Spleen (tissue), 11 donors: Measurements from ENCODE around the gene NMT2. TPM values are rescaled to one million over a fixed set of nuclear protein-coding genes. Genes with fewer than 3 reads are reported as not detected.

Source experiments
- DNase-seq: peaks from one replicate; pipeline ENCODE4 v3.0.0-alpha.2; 2020
- H3K27ac ChIP-seq, 8 donors: fragments of 200-600 bp; sonication (generic) in 7 of 8; 1 replicate in 4 of 8; 2 replicates in 4 of 8; pipeline versions ENCODE4 v1.5.0 to v1.8.0; 2016 to 2021; ENCODE audit warnings: inconsistent platforms in 4 of 8, mild to moderate bottlenecking in 4 of 8, moderate library complexity in 1 of 8
- H3K27me3 ChIP-seq, 7 donors: fragments of 200-600 bp; sonication (generic) in 6 of 7; replicated peaks in 1 of 7; 1 replicate in 4 of 7; 2 replicates in 3 of 7; pipeline versions ENCODE4 v1.5.0 to v1.8.0; 2016 to 2021; ENCODE audit warnings: inconsistent platforms in 3 of 7, mild to moderate bottlenecking in 1 of 7
- H3K36me3 ChIP-seq, 6 donors: fragments of 200-600 bp; sonication (generic) in 5 of 6; 1 replicate in 4 of 6; 2 replicates in 2 of 6; pipeline versions ENCODE4 v1.5.0 to v1.8.0; 2016 to 2021; ENCODE audit warnings: inconsistent platforms in 2 of 6
- H3K4me1 ChIP-seq, 6 donors: fragments of 200-600 bp; sonication (generic) in 5 of 6; 1 replicate in 3 of 6; 2 replicates in 3 of 6; pipeline versions ENCODE4 v1.5.0 to v1.8.0; 2016 to 2021; ENCODE audit warnings: inconsistent platforms in 3 of 6
- H3K4me3 ChIP-seq, 8 donors: fragments of 200-600 bp; sonication (generic) in 7 of 8; 1 replicate in 4 of 8; 2 replicates in 4 of 8; pipeline versions ENCODE4 v1.5.0 to v1.8.0; 2016 to 2021; ENCODE audit warnings: inconsistent platforms in 4 of 8, mild to moderate bottlenecking in 4 of 8, moderate library complexity in 2 of 8
- H3K9me3 ChIP-seq, 8 donors: fragments of 200-600 bp; sonication (generic) in 7 of 8; 1 replicate in 4 of 8; 2 replicates in 4 of 8; pipeline versions ENCODE4 v1.5.0 to v1.8.0; 2016 to 2021; ENCODE audit warnings: inconsistent platforms in 4 of 8
- POLR2A ChIP-seq, 3 donors: fragments of 450-650 bp; IDR thresholded peaks; one replicate each; pipeline ENCODE4 v1.5.1; 2017; ENCODE audit warnings: antibody characterized with exemption in 3 of 3, mild to moderate bottlenecking in 1 of 3
- POLR2AphosphoS5 ChIP-seq, 3 donors: sonication (generic); formaldehyde crosslinking; IDR thresholded peaks; one replicate each; pipeline ENCODE4 v1.5.1; 2017; ENCODE audit warnings: antibody characterized with exemption in 3 of 3
- WGBS, 5 donors: extraction: QIAGEN DNeasy Blood & Tissue Kit in 3 of 5; methylation state at CpG; one replicate each; pipeline versions ENCODE4 v1.1.5 to v1.1.7; 2013 to 2018; 5-methylcytosine and 5-hydroxymethylcytosine counted together
- intact Hi-C: fragments of 100-400 bp; cut with DNase I; formaldehyde crosslinking; loops from one replicate; pipeline ENCODE4 v1.15.0; 2023; ENCODE audit warnings: low total_unique reads
- polyA plus RNA-seq, 3 donors: library from polyadenylated mRNA; stranded (reverse); fragments of 200-250 nt; gene quantifications; one replicate each; pipeline ENCODE4 v1.2.1, GENCODE V29; 2013
- total RNA-seq, 7 donors: library from RNA; depleted of rRNA in 3 of 7; stranded (reverse); fragments of >200 nt in 3 of 7; fragmentation: NEBNext Ultra II Directional in 4 of 7; extraction: Animal tissue kit (Norgen Biotek cat#: 25700) in 4 of 7; gene quantifications; one replicate each; pipeline versions ENCODE4 v1.1.0 to v1.2.1, GENCODE V29; 2016 to 2021
- TF ChIP-seq, protein P1 (sequence below), 11 experiments: fragments of 200-600 bp in 7 of 11; fragments of 450-650 bp in 4 of 11; sonication (generic) in 4 of 11; IDR thresholded peaks in 8 of 11; conservative IDR thresholded peaks in 3 of 11; 1 replicate in 7 of 11; 2 replicates in 4 of 11; pipeline versions ENCODE4 v1.4.0 to v1.8.0; 2016 to 2021; ENCODE audit warnings: antibody characterized with exemption in 11 of 11, inconsistent platforms in 4 of 11, mild to moderate bottlenecking in 1 of 11
- donor health status: healthy with polysubstance abuse.
- donor health status: DM: no; HTN: no; CAD: no; lungs with moderate emphysema.
- donor health status: DM: no; HTN: no; CAD: no.
- donor health status: Bipolar disorder and iron deficiency.
- donor health status: healthy.
- donor health status: DM: no; HTN: no; CAD: no.
- donor health status: DM: yes; HTN: yes; CAD: no.

The NMT2 gene
- total and polyA plus RNA-seq, 10 donors, result 4.3 to 19.2 (median 12.8) TPM

DNA sequence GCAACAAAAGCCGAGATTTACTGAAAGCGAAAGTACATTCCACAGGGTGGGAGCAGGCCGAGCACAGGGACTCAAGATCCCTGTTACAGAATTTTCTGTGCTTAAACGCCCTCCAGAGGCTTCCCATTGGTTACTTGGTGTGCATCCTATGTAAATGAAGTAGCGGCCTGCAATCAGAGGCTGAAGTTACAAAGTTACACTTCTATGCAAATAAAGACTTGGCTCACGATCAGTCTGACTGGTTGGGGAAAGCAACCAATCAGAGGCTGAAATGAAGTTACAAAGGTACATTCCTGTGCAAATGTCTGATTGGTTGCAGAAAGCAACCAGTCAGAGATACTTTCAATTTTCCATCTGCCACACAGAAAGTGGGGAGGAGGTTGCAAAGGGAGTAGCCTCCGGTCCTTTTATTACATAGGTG lies 84.0 kb downstream of the NMT2 start:
- peaks cover 0 to 12% (median 0%) of the 10 kb centered on the region in 7 donors for H3K27me3 ChIP-seq
- H3K4me3 ChIP-seq, result peak overlapping the region; percentile 8 to 68 (median 32)
- peaks cover 10 to 31% (median 13%) of the 10 kb centered on the region in 6 donors for H3K4me1 ChIP-seq
- H3K27ac ChIP-seq, result peak overlapping the region in 7 of 8 donors; percentile 31 to 73 (median 71)
- TF ChIP-seq POLR2A (IDR thresholded peaks at IDR 0.05), result no peak
- TF ChIP-seq, protein P1, sequence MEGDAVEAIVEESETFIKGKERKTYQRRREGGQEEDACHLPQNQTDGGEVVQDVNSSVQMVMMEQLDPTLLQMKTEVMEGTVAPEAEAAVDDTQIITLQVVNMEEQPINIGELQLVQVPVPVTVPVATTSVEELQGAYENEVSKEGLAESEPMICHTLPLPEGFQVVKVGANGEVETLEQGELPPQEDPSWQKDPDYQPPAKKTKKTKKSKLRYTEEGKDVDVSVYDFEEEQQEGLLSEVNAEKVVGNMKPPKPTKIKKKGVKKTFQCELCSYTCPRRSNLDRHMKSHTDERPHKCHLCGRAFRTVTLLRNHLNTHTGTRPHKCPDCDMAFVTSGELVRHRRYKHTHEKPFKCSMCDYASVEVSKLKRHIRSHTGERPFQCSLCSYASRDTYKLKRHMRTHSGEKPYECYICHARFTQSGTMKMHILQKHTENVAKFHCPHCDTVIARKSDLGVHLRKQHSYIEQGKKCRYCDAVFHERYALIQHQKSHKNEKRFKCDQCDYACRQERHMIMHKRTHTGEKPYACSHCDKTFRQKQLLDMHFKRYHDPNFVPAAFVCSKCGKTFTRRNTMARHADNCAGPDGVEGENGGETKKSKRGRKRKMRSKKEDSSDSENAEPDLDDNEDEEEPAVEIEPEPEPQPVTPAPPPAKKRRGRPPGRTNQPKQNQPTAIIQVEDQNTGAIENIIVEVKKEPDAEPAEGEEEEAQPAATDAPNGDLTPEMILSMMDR (IDR thresholded peaks at IDR 0.05 in 8 of 11, conservative IDR thresholded peaks at IDR 0.05 in 3 of 11), result peak in 1 of 11 experiments; percentile 20
- intact Hi-C loops, result no loop called here
- WGBS, 5 donors, result 34 to 75% (median 55%) methylated on average over 7 of the region's 7 CpGs
- no peak for DNase-seq
- no peaks in the 10 kb centered on the region for H3K9me3 ChIP-seq
- no peaks in the 10 kb centered on the region for H3K36me3 ChIP-seq

DNA sequence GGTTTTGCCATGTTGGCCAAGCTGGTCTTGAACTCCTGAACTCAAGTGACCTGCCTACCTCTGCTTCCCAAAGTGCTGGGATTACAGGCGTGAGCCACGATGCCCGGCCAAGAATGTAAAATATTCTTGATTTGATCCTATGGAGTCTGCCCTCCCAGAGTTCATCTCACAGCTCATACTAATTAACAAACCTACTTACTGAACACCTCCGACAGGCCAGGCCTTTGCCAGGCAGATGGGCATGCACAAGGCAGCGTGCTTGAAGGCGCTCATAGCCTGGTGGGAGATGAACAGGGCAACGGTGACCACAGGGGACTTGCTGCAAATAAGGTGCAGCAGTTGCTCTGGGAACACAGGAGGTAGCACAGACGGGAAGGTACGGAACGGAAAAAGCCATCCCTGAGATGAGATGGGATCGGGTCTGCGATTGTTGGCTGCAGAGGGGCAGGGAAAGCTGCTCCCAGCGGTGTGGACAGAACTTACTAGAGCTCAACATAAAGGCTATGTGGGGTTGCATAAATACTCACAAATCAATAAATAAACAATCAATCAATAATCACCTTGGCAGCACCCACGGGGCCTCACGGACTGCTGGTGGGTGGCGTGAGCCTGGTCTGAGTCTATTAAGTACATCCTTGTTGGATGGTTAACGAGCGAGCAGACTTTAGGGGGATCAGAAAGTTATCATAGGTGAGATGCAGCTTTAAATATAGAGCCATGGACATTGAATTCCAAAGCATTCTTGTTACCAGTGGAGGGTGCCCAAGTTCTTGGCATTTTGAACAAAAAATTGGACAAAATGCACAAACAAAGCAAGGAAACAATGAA lies 84.6 kb downstream of the NMT2 start:
- Histone ChIP-seq H3K36me3 (no peaks in the 10 kb centered on the region), H3K4me1 (peaks cover 8 to 28% (median 10%) of the 10 kb centered on the region in 6 donors), H3K27ac (peak overlapping the region; percentile 27 to 73 (median 69)), H3K9me3 (no peaks in the 10 kb centered on the region), H3K27me3 (peaks cover 0 to 12% (median 0%) of the 10 kb centered on the region in 7 donors), H3K4me3 (peak overlapping the region; percentile 8 to 68 (median 32))
- no peak for DNase-seq
- 78 to 84% (median 80%) methylated on average over 18 of the region's 18 CpGs for WGBS, 5 donors
- TF ChIP-seq, protein P1 (IDR thresholded peaks at IDR 0.05 in 8 of 11, conservative IDR thresholded peaks at IDR 0.05 in 3 of 11), result no peak
- TF ChIP-seq POLR2A (IDR thresholded peaks at IDR 0.05) (no peak), POLR2AphosphoS5 (IDR thresholded peaks at IDR 0.05) (no peak)
- intact Hi-C loops, result no loop called here

DNA sequence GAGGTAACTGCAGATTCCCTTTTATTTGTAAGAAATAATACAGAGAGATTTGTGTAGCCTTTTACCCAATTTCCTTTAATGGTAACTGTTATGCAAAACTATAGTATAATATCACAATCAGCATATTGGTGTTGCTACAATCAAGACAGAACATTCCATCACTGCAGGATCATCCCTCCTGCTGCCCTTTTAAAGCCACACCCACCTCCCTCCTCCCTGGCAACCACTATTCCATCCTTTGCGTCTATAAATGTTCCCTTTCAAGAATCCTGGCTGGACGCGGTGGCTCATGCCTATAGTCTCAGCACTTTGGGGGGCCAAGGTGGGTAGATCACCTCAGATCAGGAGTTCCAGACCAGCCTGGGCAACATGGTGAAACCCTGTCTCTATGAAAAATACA lies 93.1 kb downstream of the NMT2 start:
- WGBS, 5 donors, result 92 to 98% (median 95%) methylated on average over 3 of the region's 3 CpGs
- intact Hi-C loops, result no loop called here

DNA sequence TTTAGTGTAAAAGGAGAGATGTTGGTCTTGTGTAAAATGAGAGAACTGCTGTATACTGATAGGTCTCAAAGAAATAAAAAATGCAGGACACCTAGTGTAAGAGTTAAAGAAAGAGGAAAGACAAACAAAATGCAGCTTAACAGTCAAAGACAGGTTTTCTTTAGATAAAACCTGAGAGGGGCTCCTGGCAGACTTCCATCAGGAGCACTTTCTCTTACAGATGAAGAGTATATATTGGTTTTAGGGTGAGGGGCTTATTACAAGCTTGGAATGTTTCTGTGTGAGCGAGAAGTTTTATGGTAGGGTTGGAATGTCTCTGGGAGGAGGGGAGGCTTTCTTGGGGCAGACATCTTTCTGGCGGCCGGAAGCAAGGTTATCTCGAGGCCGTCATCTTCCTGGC lies 96.1 kb downstream of the NMT2 start:
- no peak for DNase-seq
- H3K9me3 ChIP-seq, result peaks cover 0 to 12% (median 0%) of the 10 kb centered on the region in 8 donors
- no peak overlapping the region for H3K4me3 ChIP-seq
- intact Hi-C loops, result no loop called here
- H3K27me3 ChIP-seq, result no peaks in the 10 kb centered on the region
- no peak for TF ChIP-seq POLR2AphosphoS5 (IDR thresholded peaks at IDR 0.05)
- no peak for TF ChIP-seq POLR2A (IDR thresholded peaks at IDR 0.05)
- TF ChIP-seq, protein P1 (IDR thresholded peaks at IDR 0.05 in 8 of 11, conservative IDR thresholded peaks at IDR 0.05 in 3 of 11), result no peak
- H3K36me3 ChIP-seq, result no peaks in the 10 kb centered on the region
- no peaks in the 10 kb centered on the region for H3K4me1 ChIP-seq
- WGBS, 5 donors, result 87 to 94% (median 93%) methylated on average over 5 of the region's 5 CpGs
- no peak overlapping the region for H3K27ac ChIP-seq

More for the DNA sequence above, 93.1 kb downstream of the NMT2 start:
- DNase-seq, result no peak
- no peaks in the 10 kb centered on the region for H3K36me3 ChIP-seq
- H3K27me3 ChIP-seq, result no peaks in the 10 kb centered on the region
- TF ChIP-seq POLR2A (IDR thresholded peaks at IDR 0.05), result no peak
- no peak for TF ChIP-seq POLR2AphosphoS5 (IDR thresholded peaks at IDR 0.05)
- TF ChIP-seq, protein P1 (IDR thresholded peaks at IDR 0.05 in 8 of 11, conservative IDR thresholded peaks at IDR 0.05 in 3 of 11), result no peak
- no peak overlapping the region for H3K27ac ChIP-seq
- H3K9me3 ChIP-seq, result peaks cover 0 to 12% (median 0%) of the 10 kb centered on the region in 8 donors
- no peak overlapping the region for H3K4me3 ChIP-seq
- no peaks in the 10 kb centered on the region for H3K4me1 ChIP-seq
